AG09319 (cell line): Measurements from ENCODE around the gene C2CD4D.
"Not testable (repeated sequence)": the region's sequence is repeated elsewhere in the genome, so short reads cannot be mapped to it uniquely, and the experiment has no call there.

ENCODE experiments used
- DNase-seq: peaks from one replicate; pipeline ENCODE4 v3.0.0-alpha.2; 2010; ENCODE audit warnings: low read depth; ENCODE audit errors: extremely low read depth
- CTCF ChIP-seq: IDR thresholded peaks from 2 replicates; pipeline ENCODE4 v1.5.1; 2011; ENCODE audit warnings: low read depth, mild to moderate bottlenecking, inconsistent platforms, low read length, moderate library complexity

C2CD4D gene

GRCh38 chr1:151839457-151840403 lies at the start of gene C2CD4D:
C2CD4D (minus strand) TSS chr1:151839820; CDS start chr1:151838989, 831 bp downstream.
- no peak for TF ChIP-seq CTCF
- DNase-seq = no peak

DNA sequence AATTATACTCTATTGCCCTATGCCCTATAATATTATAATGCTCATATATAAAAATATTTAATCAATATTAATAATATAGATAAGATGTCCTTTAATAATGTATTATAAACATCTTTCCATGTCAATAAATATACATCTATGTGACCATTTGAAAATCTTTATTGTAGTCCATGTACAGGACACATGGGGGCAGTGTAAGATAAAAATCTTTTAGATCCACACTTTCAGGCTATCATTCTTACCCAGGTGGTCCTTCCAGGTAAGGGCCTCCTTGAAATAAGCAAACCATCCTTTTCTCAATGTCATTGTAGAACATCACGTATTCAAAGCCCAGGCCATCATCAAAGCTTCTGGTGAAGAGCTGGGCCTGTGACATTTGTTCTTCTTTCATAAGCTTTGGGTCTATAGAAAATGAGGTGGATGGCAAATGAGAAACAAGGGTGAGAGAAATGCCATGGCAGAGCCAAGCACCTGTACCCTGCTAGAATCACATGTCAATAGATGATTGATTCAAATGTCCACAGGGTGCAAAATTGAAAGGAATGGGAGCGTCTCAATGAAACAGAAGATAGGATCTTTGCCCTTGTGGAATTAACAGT lies 49.5 kb upstream of the C2CD4D start:
- DNase-seq = no peak
- peak; percentile 23 for TF ChIP-seq CTCF

DNA sequence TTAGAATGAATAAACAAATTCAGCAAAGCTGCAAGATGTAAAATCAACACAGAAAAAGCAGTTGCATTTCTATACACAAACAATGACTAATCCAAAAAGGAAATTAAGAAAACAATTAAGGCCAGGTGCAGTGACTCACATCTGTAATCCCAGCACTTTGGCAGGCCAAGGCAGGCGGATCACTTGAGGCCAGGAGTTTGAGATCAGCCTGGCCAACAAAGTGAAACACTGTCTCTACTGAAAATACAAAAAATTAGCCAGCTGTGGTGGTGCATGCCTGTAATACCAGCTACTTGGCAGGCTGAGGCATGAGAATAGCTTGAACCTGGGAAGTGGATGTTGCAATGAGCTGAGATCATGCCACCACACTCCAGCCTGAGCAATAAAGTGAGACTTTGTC lies 47.4 kb upstream of the C2CD4D start:
- DNase-seq = peak; percentile 24
- TF ChIP-seq CTCF = no peak

DNA sequence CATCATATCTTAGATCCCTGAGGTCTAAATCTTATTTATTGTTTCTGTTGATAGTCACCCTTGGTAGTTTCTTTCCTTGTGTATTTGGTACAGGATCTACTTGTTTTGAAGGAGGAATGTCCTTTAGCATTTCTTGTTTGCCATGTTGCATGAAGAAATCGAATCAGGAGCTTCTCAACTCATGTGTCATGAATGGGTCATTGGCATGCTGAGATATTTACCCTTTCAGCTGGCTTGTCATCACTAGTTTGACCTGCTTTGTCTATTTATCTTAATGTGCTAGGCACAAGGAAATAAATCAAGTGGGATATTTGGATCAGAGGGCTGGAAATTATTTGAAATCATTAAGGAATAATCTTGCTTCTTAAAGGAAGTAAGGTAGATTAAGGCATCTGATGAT lies 45.9 kb upstream of the C2CD4D start:
- DNase-seq = no peak
- TF ChIP-seq CTCF = no peak

- DNase-seq = not testable (repeated sequence)
These were observed 45.3 kb upstream of the C2CD4D start for GRCh38 chr1:151884879-151885278.

DNA sequence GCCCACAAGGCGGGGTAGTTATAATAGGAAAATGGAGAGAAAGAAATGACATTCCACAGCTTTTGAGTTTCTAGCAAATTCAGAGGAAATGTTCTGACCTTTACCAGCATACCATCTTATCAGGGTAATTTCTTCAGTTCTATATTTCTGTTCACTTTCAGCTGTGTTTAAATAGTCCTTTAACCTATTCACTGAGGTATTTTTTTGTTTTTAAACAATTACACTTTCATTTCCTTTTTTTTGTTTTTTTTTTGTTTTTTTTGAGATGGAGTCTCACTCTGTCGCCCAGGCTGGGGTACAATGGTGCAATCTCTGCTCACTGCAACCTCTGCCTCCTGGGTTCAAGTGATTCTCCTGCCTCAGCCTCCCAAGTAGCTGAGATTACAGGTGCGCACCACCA lies 44.8 kb upstream of the C2CD4D start:
- DNase-seq = not testable (repeated sequence)

- not testable (repeated sequence) for DNase-seq
These were observed 44.3 kb upstream of the C2CD4D start for GRCh38 chr1:151883898-151884297.

- not testable (repeated sequence) for DNase-seq
These were observed 43.3 kb upstream of the C2CD4D start for GRCh38 chr1:151882918-151883317.

DNA sequence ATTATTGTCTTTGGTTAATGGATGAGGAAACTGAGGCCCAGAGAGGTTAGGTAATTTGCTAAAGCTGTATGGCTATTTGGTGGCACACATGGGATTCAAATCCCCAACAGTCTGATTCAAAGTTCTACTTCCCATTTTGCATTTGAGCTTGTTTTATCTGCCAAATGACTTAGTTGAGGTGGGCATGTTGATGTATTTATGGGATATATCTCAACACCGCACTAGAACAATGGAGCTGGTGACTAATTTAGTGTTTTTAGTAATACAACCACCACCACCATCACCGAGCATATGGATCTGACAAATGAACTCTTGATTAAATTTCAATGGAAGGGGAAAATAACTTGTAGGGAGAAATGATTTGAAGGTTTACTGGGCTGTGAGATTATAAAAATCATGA lies 42.8 kb upstream of the C2CD4D start:
- no peak for TF ChIP-seq CTCF
- no peak for DNase-seq
